Measurements from ENCODE around the gene PRICKLE2. TPM values are rescaled to one million over a fixed set of nuclear protein-coding genes. Genes with fewer than 3 reads are reported as not detected.
A peak's percentile ranks its signal among the peaks of the same experiment; 100 is the strongest.

PRICKLE2 gene
- total and polyA plus RNA-seq, 2 donors (not counting 3 experiments of a cell fraction or from before 2014, with no cell fraction given): 3.0 to 7.1 TPM

GRCh38 chr3:64222501-64223111 is 2.7 kb downstream of the PRICKLE2 start:
- CTCF ChIA-PET: interaction anchor here (1.0 to 3.8 kb wide), 2 partner anchors 15 to 193 kb away, joined by 3 to 45 read pairs; no protein-coding TSS in a partner anchor
- peak; percentile 54 for DNase-seq (ENCODE audit: low read depth, low spot score)
- peak overlapping the region in 1 of 3 experiments; percentile 45 for H3K4me3 ChIP-seq (replicated peaks in 1 of 3; ENCODE audit: insufficient read depth in 1 of 3, low read depth in 1 of 3, low read length in 3 of 3)
- no peaks in the 10 kb centered on the region for H3K9me3 ChIP-seq (replicated peaks; ENCODE audit: control insufficient read depth, insufficient read depth, low read length)
- no peaks in the 10 kb centered on the region for H3K9me1 ChIP-seq (replicated peaks; ENCODE audit: control insufficient read depth, extremely low read depth, insufficient read depth, low read length)
- peak overlapping the region; percentile 6 for H3K4me2 ChIP-seq (ENCODE audit: insufficient read depth, low read length)
- no peak for TF ChIP-seq MYC (IDR thresholded peaks at IDR 0.05; ENCODE audit: low read depth, low read length)
- TF ChIP-seq GATA2 (IDR thresholded peaks at IDR 0.05; ENCODE audit: insufficient read depth, insufficient read length, low read depth, low read length): no peak
- TF ChIP-seq POLR2AphosphoS5 (IDR thresholded peaks at IDR 0.05; ENCODE audit: insufficient read depth, low read depth, low read length): no peak
- TF ChIP-seq, protein P1, sequence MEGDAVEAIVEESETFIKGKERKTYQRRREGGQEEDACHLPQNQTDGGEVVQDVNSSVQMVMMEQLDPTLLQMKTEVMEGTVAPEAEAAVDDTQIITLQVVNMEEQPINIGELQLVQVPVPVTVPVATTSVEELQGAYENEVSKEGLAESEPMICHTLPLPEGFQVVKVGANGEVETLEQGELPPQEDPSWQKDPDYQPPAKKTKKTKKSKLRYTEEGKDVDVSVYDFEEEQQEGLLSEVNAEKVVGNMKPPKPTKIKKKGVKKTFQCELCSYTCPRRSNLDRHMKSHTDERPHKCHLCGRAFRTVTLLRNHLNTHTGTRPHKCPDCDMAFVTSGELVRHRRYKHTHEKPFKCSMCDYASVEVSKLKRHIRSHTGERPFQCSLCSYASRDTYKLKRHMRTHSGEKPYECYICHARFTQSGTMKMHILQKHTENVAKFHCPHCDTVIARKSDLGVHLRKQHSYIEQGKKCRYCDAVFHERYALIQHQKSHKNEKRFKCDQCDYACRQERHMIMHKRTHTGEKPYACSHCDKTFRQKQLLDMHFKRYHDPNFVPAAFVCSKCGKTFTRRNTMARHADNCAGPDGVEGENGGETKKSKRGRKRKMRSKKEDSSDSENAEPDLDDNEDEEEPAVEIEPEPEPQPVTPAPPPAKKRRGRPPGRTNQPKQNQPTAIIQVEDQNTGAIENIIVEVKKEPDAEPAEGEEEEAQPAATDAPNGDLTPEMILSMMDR (IDR thresholded peaks at IDR 0.05; ENCODE audit: extremely low read depth in 1 of 2, insufficient read depth in 1 of 2, low read depth in 1 of 2, low read length in 2 of 2): no peak
- TF ChIP-seq MAX (IDR thresholded peaks at IDR 0.05; ENCODE audit: insufficient read depth, insufficient read length): no peak
- no peak for TF ChIP-seq FOS (IDR thresholded peaks at IDR 0.05; ENCODE audit: borderline replicate concordance, insufficient read depth, low read length)
- no peak for TF ChIP-seq EZH2 (IDR thresholded peaks at IDR 0.05; ENCODE audit: borderline replicate concordance, low read depth, low read length, severe bottlenecking)
- no peak for TF ChIP-seq POLR2A (IDR thresholded peaks at IDR 0.05; ENCODE audit: low read depth, low read length)
- no peak for TF ChIP-seq JUN (IDR thresholded peaks at IDR 0.05; ENCODE audit: borderline replicate concordance, insufficient read depth, insufficient read length, low read depth)
- BruUV-seq (replicated peaks): TSS peak; percentile 14
- H2AFZ ChIP-seq (ENCODE audit: low read depth, low read length): no peak overlapping the region
- H3K27me3 ChIP-seq (ENCODE audit: control insufficient read depth in 2 of 2, insufficient read depth in 2 of 2, low read length in 2 of 2): no peaks in the 10 kb centered on the region
- H3K79me2 ChIP-seq (ENCODE audit: control insufficient read depth, insufficient read depth, low read length): no peaks in the 10 kb centered on the region
- peak; percentile 18 for FAIRE-seq
- POLR2A ChIA-PET: no interaction called here
- H3K36me3 ChIP-seq (ENCODE audit: control insufficient read depth in 2 of 2, extremely low read depth in 1 of 2, insufficient read depth in 2 of 2, low read length in 2 of 2): no peaks in the 10 kb centered on the region
- H4K20me1 ChIP-seq (replicated peaks; ENCODE audit: control insufficient read depth, extremely low read depth, insufficient read depth, low read length): no peaks in the 10 kb centered on the region
- H3K9ac ChIP-seq (replicated peaks; ENCODE audit: extremely low read depth, insufficient read depth, low read length): no peak overlapping the region
- H3K27ac ChIP-seq (ENCODE audit: insufficient read depth, low read depth, low read length): no peak overlapping the region
- intact Hi-C loops (cut with micrococcal nuclease): loop anchor here (1.0 to 5.0 kb wide), 3 partner anchors 12 to 130 kb away; no protein-coding TSS in a partner anchor
- H3K4me1 ChIP-seq (ENCODE audit: control insufficient read depth, extremely low read depth, insufficient read depth, low read length): peaks cover 31% of the 10 kb centered on the region
- dilution Hi-C loops (cut with MboI; ENCODE audit: extremely low pct_ligation_motif_present, low sequenced_read_pairs): no loop called here
